AG04449 (cell line): ENCODE results near the gene MFSD12.
"Not testable (repeated sequence)": the region's sequence is repeated elsewhere in the genome, so short reads cannot be mapped to it uniquely, and the experiment has no call there.

Experiments
- CTCF ChIA-PET: fragments of 350-600 bp; formaldehyde crosslinking; extraction: SDS; loops from one replicate; lab custom pipeline; 2021; ENCODE audit warnings: antibody characterized with exemption; lab: Yijun Ruan, JAX
- POLR2A ChIA-PET: fragments of 400-600, 350-600 bp; formaldehyde crosslinking; extraction: SDS; loops from one replicate; lab custom pipeline; 2020; ENCODE audit warnings: antibody characterized with exemption, inconsistent platforms; lab: Yijun Ruan, JAX
- DNase-seq: peaks from one replicate; pipeline ENCODE4 v3.0.0-alpha.2; 2010; ENCODE audit warnings: low read depth, low spot score
- H3K4me3 ChIP-seq: 2 replicates; pipeline ENCODE4 v1.5.1; 2011; ENCODE audit warnings: low read depth, mild to moderate bottlenecking, control low read depth, low read length
- TF ChIP-seq, protein P1 (sequence below): IDR thresholded peaks from one replicate; pipeline ENCODE4 v1.5.1; 2011; ENCODE audit warnings: mild to moderate bottlenecking, moderate library complexity, low read length, control low read depth, inconsistent platforms; ENCODE audit not compliant: insufficient read depth; ENCODE audit errors: missing control alignments

MFSD12 gene

DNA sequence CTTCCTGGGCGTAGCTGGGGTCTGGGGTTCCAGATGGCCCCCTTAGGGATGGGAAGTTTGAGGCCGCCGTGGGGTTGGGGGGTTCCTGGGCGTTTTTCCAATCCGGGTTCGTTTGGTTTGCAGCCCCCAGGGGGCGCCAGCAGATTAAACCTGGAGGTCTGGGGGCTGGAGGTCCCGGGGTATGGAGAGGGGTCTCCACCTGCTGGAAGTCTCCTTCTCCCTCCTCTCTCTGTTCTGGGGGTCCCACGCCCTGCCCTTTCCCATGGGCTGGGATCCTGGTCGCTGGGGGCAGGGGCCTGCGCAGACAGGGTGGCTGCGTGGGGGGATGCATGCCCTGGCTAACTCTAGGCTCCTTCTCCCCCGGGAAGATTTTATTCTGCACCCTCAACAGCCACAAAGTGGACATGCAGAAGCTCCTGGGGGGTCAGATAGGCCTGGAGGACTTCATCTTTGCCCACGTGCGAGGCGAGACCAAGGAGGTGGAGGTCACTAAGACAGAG, 28.8 kb upstream of the MFSD12 start:
- TF ChIP-seq, protein P1, sequence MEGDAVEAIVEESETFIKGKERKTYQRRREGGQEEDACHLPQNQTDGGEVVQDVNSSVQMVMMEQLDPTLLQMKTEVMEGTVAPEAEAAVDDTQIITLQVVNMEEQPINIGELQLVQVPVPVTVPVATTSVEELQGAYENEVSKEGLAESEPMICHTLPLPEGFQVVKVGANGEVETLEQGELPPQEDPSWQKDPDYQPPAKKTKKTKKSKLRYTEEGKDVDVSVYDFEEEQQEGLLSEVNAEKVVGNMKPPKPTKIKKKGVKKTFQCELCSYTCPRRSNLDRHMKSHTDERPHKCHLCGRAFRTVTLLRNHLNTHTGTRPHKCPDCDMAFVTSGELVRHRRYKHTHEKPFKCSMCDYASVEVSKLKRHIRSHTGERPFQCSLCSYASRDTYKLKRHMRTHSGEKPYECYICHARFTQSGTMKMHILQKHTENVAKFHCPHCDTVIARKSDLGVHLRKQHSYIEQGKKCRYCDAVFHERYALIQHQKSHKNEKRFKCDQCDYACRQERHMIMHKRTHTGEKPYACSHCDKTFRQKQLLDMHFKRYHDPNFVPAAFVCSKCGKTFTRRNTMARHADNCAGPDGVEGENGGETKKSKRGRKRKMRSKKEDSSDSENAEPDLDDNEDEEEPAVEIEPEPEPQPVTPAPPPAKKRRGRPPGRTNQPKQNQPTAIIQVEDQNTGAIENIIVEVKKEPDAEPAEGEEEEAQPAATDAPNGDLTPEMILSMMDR: peak; percentile 27
- DNase-seq: no peak
- H3K4me3 ChIP-seq: peak overlapping the region; percentile 36
- CTCF ChIA-PET: interaction anchor here (1.0 to 3.1 kb wide), 9 partner anchors 10 to 40 kb away, joined by 3 to 12 read pairs (median 5); partner anchors contain the start of gene TBXA2R
- POLR2A ChIA-PET: no interaction called here

DNA sequence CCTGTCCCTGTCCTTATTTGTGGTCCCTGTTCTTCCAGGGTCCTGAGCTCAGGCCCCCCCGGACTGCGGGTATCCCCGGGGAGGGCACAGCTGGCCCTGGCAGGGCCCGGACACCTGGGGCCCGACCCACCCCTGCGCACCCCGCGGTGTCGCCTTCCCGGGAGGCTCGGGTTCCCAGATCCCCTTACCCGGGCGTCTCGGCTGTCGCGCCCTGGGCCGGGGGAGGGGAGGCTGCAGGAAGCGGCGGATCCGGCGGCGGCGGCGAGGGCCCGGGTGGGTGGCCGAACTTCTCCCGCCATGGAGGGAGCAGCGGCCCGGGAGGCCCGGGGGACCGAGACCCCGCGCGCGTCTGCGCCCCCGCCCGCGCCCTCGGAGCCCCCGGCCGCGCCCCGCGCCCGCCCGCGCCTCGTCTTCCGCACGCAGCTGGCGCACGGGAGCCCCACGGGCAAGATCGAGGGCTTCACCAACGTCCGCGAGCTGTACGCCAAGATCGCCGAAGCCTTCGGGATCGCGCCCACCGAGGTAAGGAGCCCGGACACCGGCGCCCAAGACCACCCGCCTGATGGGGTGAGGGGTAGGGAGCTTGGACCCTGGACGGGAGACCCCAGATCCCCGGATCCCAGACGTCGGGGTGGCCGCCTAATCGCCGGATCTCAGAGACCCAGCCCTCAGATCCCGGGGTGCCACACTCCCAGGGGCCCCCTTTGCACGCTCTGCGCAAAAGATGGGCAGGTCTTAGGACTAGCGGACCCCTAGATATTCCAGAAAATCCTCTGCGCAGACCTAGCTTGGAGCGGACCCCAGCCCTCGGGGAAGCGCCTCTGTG, 28.1 kb upstream of the MFSD12 start, which contains the start of gene GIPC3:
GIPC3 (plus strand) TSS at position 178 of the 826 bp plus-strand sequence; CDS start at position 298, 120 bp downstream.
- H3K4me3 ChIP-seq: peak within 1 kb of the TSS; percentile 36
- POLR2A ChIA-PET: no interaction called here
- no peak for DNase-seq
- TF ChIP-seq, protein P1: no peak
- CTCF ChIA-PET: interaction anchor here (0.5 to 3.1 kb wide), 11 partner anchors 10 to 58 kb away, joined by 3 to 12 read pairs (median 4); no protein-coding TSS in a partner anchor

DNA sequence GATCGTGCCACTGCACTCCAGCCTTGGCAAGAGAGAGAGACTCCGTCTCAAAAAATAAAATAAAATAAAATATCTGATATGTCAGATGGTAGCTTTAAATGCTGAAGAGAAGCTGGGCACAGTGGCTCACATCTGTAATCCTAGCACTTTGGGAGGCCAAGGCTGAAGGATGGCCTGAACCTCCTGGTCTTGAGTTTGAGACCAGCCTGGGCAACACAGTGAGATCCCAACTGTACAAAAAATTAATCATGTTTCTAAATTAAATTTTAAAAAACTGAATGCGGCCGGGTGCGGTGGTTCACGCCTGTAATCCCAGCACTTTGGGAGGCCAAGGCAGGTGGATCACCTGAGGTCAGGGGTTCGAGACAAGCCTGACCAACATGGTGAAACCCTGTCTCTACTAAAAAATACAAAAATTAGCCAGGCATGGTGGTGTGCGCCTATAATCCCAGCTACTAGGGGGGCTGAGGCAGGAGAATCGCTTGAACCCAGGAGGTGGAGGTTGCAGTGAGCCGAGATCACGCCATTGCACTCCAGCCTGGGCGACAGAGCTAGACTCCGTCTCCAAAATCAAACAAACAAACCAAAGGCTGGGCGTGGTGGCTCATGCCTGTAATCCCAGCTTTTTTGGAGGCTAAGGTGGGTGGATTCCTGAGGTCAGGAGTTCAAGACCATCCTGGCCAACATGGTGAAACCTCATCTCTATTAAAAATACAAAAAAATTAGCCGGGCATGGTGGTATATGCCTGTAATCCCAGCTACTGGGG, 26.8 kb upstream of the MFSD12 start:
- DNase-seq, H3K4me3 ChIP-seq, POLR2A ChIA-PET: not testable (repeated sequence)
- CTCF ChIA-PET: interaction anchor here (1.3 to 3.1 kb wide), 4 partner anchors 12 to 39 kb away, joined by 3 to 12 read pairs (median 4); no protein-coding TSS in a partner anchor

DNA sequence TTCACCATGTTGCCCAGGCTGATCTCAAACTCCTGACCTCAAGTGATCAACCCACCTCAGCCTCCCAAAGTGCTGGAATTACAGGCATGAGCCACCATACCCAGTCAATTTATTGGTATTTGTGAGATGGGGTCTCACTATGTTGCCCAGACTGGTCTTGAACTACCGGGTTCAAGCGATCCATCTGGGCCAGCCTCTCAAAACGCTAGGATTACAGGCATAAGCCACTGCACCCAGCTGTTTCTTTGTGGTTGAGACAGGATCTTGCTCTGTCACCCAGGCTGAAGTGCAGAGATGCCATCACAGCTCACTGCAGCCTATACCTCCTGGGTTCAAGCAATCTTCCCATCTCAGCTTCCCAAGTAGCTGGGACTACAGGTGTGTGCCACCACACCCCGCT, 24.4 kb upstream of the MFSD12 start:
- not testable (repeated sequence) for H3K4me3 ChIP-seq, DNase-seq
- ChIA-PET POLR2A (interaction anchor here (1.4 kb wide), 1 partner anchor 81 kb away, joined by 3 read pairs; no protein-coding TSS in a partner anchor), CTCF (interaction anchor here (1.0 kb wide), 1 partner anchor 9 kb away, joined by 3 read pairs; no protein-coding TSS in a partner anchor)

DNA sequence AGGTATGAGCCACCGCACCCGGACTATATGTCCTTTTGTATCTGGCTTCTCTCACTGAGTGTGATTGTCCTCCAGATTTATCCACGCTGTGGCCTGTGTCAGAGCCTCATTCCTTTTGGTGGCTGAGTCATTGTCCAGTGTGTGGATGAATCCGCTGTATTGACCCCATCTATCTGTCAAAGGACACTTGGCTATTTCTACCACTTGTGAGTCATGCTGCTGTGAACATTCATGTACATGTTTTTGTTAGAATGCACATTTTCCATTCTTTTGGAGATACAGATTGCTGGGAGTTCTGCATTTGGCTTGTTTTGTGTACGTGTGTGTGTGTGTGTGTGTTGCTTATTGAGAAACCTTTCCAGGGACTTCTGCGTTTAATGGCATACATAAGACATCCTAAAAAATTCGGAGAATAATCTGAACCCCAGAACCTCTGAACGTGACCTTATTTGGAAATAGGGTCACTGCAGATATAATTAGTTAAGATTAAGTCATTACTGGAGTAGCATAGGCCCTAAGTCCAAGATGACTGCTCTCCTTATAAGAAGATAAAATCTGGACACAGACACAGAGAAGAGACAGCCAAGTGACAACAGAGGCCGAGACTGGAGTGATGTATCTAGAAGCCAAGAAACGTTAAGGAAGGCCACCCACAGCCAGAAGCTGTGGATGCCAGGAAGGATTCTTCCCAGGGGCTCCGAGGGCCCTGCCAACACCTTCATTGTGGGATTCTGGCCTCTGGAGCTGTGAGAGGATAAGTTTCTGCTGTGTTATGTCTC, 23.0 kb upstream of the MFSD12 start:
- DNase-seq: peak; percentile 84
- TF ChIP-seq, protein P1: no peak
- CTCF ChIA-PET: no interaction called here
- H3K4me3 ChIP-seq: no peak overlapping the region
- POLR2A ChIA-PET: interaction anchor here (1.4 kb wide), 1 partner anchor 79 kb away, joined by 3 read pairs; no protein-coding TSS in a partner anchor

DNA sequence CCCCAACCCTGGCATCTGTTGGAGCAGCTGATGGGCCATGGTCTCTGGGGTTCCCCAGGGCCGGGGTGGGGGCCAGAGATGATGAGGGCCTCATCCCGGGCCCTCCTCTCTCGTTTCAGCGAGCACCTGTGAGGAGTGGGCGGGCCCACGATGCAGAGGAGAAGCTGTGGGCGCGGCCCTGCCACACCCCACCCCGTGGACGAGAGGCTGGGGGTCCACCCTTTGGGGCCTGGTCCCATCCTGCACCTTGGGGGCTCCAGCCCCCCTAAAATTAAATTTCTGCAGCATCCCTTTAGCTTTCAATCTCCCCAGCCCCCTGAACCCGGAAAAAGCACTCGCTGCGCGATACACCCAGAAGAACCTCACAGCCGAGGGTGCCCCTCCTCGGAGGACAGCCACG, 21.0 kb upstream of the MFSD12 start:
- TF ChIP-seq, protein P1: no peak
- CTCF ChIA-PET: interaction anchor here (1.9 to 2.0 kb wide), 2 partner anchors 21 to 562 kb away, joined by 4 to 5 read pairs; partner anchors contain the start of gene MFSD12
- no peak overlapping the region for H3K4me3 ChIP-seq
- DNase-seq: no peak
- POLR2A ChIA-PET: interaction anchor here (0.6 kb wide), 1 partner anchor 406 kb away, joined by 3 read pairs; no protein-coding TSS in a partner anchor
